Stimulated activated CD8-positive, alpha-beta memory T cell treated with anti-CD3 and anti-CD28 coated beads, Interleukin-15, amount 100 ng/mL, for 24 hours (primary cell): ENCODE data around the gene MADCAM1.

Experiments used
- DNase-seq: peaks from one replicate; pipeline ENCODE4 v3.0.0-alpha.2; 2020; ENCODE audit warnings: low read depth

The MADCAM1 gene

GRCh38 chr19:488505-489417 lies 7.5 kb upstream of the MADCAM1 start:
- DNase-seq: peak; percentile 94

DNA sequence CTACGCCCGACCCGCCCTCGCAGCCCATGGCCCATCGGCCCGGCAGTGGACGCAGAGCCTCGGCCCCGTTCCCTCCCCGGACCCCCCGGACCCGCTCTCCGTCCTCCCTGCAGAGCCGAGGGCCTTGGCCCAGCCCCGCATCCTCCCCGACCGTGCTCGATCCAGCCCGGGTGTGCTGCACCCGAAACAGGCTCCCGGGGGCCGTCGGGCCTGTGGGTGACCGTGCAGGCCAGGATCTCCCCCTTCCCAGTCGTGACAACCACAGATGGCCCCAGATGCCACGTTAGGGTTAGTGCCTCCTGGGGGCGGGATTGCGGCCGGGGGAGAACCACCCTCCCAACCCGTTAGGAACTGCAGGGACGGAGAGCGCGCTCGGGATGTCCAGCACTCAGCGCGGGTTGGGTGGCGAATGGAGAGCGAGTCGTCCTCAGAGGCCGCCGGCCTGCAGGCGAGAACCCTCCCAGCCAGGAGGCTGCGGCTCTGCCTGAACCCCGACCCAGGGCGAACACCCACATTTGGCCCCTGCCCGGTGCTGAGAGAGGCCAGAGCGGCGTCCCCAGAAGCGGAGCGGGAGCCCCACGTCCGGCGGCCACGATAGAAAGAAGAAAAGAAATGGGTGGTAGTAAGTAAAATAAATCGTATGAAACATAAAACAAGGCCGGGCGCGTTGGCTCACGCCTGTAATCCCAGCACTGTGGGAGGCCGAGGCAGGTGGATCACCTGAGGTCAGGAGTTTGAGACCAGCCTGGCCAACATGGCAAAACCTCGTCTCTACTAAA lies 6.7 kb upstream of the MADCAM1 start:
- DNase-seq: no peak

- no peak for DNase-seq
These were observed 5.0 kb upstream of the MADCAM1 start for GRCh38 chr19:491146-491741.

- DNase-seq: no peak
These were observed 4.2 kb upstream of the MADCAM1 start for GRCh38 chr19:492091-492531.

- no peak for DNase-seq
These were observed 2.7 kb upstream of the MADCAM1 start for GRCh38 chr19:493391-494170.

- DNase-seq: no peak
These were observed 1.9 kb upstream of the MADCAM1 start for GRCh38 chr19:494171-495080.

DNA sequence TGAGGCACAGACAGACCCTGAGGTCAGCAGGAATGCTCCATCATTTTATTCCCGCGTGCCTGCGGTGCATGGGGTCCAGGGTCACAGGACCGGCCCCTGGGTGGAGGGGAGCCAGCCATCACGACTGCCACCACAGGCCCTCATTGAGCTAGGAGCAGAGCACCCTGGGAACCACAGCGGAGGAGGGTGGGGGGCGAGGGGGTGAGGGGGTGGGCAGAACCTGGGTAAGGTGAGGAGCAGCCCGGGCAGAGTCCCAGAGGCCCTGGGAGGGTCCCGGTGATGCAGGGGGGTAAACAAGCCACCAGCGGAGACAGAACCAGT lies 1.2 kb upstream of the MADCAM1 start:
- no peak for DNase-seq

GRCh38 chr19:495402-496111 lies 729 bp upstream of the MADCAM1 start:
- no peak for DNase-seq

DNA sequence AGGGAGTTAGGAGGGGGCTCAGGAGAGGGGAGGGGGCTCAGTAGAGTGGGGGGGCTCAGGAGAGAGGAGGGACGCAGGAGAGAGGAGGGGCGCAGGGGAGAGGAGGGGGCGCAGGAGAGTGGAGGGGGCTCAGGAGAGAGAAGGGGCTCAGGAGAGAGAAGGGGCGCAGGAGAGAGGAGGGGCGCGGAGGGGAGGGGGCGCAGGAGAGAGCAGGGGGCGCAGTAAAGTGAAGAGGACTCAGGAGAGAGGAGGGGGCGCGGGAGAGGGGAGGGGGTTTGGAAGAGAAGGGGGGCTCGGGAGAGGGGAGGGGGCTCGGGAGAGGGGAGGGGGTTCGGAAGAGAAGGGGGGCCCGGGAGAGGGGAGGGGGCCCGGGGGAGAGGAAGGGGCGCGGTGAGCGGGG lies 700 bp downstream of the MADCAM1 start:
- DNase-seq: no peak

- no peak for DNase-seq
These were observed 1.2 kb downstream of the MADCAM1 start for GRCh38 chr19:497491-497868.

DNA sequence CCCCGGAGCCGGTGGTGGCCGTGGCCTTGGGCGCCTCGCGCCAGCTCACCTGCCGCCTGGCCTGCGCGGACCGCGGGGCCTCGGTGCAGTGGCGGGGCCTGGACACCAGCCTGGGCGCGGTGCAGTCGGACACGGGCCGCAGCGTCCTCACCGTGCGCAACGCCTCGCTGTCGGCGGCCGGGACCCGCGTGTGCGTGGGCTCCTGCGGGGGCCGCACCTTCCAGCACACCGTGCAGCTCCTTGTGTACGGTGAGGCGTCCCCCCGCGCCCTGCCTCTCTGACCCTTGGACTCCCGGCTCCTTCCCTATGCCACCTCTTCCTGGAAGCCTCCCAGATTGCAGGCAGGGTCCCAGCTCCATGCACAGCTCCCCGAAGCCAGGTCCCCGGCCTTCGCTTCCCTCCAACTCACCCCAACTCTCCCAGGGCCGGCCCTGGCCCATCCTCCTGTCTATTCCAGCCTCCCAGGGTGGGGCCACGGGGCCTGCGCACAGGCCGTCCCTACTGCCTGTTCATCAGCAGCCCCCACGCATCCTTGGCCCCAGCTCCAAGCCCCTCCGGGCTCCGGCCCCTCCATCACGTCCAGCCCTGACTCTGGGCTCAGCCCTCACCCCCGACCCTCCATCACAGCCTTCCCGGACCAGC lies 1.7 kb downstream of the MADCAM1 start:
- DNase-seq: no peak

GRCh38 chr19:498511-498891 lies 2.2 kb downstream of the MADCAM1 start:
- no peak for DNase-seq

DNA sequence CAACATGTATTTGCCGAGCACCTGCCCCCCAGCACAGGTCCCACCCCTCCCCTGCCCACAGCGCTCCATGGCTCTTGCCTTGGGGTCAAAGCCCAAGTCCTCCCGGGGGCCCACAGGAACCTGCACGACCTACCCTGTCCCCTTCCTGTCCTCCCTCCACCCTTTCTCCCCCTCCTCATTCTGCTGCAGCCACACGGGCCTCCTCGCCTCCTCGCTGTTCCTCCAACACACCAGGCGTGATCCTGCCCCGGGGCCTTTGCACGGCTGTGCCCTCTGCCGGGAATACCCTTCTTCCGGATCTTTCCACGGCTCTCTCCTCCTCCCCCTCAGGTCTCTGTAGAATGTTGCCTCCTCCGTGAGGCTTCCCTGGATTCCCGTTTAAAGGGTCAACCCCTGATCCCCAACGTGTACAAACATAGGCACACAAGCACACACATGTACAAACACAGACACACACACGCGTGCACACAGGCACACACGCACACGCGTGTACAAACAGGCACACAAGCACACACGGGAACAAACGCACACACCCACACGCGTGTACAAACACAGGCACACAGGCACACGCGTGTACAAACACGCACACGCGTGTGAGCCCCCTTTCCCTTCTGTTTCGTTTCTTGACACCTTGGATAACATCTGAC lies 2.8 kb downstream of the MADCAM1 start:
- DNase-seq: no peak

DNA sequence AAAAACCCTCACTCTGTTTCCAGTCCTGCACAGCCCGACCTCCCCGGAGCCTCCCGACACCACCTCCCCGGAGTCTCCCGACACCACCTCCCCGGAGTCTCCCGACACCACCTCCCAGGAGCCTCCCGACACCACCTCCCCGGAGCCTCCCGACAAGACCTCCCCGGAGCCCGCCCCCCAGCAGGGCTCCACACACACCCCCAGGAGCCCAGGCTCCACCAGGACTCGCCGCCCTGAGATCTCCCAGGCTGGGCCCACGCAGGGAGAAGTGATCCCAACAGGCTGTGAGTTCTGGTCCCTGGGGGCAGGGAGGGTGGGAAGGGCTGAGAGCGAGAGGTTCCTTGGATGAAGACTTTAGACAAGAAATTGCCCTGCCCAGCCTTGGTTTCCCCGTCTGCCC lies 5.4 kb downstream of the MADCAM1 start:
- DNase-seq: no peak

GRCh38 chr19:504616-505015 lies 8.3 kb downstream of the MADCAM1 start:
- DNase-seq: no peak

GRCh38 chr19:506404-507285 lies 10.4 kb downstream of the MADCAM1 start:
- peak; percentile 82 for DNase-seq

- DNase-seq: peak; percentile 66
These were observed 11.3 kb downstream of the MADCAM1 start, which contains the start of gene TPGS1 for GRCh38 chr19:507286-508203. Gene TPGS1, plus strand, starts transcription at chr19:507497. Its CDS starts 10 bp downstream, at chr19:507507.
